GM12872 (cell line): ENCODE measurements around the gene MCF2L2.

Source experiments
- TF ChIP-seq, protein P1 (sequence below): IDR thresholded peaks from 3 replicates; pipeline ENCODE4 v1.5.1; 2011; ENCODE audit warnings: low read depth, mild to moderate bottlenecking, low read length, moderate library complexity; ENCODE audit not compliant: insufficient read depth

MCF2L2 gene

DNA sequence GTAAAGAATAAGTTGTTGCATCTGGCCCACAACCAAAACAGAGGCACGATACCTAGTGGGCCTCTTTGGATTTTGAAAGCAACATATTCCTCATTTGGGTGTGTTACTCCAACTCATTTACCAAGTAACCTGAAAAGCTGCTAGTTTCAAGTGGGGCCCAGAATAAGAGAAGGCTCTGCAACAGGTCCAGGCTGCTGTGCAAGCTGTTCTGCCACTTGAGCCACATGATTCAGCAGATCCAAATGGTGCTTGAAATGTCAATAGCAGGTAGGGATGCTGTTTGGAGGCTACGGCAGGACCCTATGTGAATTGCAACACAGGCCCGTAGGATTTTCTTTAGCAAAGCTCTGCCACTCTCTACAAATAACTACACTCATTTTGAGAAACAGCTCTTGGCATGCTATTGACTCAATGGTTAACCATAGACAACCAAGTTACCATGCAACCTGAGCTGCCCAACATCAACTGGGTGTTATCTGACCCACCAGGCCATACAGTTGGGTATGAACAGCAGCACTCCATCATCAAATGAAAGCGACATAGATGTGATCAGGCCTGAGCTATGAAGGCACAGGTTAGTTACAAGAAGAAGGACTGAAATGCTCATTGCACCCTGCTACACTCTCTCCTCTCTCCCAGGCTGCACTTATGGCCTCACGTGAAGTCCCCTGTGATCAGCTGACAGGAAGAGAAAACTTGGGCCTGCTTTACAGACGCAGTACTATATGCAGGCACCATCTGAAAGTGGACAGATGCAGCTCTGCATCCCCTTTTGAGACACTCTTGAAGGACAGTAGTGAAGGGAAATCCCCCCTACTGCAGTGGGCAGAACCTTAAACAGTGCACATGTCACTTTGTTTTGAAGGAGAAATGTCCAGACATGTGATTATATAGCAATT, 9.5 kb upstream of the MCF2L2 start:
- TF ChIP-seq, protein P1, sequence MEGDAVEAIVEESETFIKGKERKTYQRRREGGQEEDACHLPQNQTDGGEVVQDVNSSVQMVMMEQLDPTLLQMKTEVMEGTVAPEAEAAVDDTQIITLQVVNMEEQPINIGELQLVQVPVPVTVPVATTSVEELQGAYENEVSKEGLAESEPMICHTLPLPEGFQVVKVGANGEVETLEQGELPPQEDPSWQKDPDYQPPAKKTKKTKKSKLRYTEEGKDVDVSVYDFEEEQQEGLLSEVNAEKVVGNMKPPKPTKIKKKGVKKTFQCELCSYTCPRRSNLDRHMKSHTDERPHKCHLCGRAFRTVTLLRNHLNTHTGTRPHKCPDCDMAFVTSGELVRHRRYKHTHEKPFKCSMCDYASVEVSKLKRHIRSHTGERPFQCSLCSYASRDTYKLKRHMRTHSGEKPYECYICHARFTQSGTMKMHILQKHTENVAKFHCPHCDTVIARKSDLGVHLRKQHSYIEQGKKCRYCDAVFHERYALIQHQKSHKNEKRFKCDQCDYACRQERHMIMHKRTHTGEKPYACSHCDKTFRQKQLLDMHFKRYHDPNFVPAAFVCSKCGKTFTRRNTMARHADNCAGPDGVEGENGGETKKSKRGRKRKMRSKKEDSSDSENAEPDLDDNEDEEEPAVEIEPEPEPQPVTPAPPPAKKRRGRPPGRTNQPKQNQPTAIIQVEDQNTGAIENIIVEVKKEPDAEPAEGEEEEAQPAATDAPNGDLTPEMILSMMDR: no peak

DNA sequence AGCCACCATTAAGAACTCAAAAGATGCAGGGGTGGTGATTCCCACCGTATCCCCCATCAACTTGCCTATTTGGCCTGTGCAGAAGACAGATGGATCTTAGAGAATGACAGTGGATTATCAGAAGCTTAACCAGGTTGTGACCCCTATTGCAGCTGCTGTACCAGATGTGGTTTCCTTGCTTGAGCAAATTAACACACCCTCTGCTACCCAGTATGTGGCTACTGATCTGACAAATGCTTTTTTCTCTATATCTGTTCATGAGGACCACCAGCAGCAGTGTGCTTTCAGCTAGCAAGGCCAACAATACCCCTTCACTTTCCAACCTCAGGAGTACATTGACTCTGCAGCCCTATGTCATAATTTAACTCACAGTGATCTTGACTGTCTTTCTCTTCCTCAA, 8.6 kb upstream of the MCF2L2 start:
- TF ChIP-seq, protein P1: no peak

DNA sequence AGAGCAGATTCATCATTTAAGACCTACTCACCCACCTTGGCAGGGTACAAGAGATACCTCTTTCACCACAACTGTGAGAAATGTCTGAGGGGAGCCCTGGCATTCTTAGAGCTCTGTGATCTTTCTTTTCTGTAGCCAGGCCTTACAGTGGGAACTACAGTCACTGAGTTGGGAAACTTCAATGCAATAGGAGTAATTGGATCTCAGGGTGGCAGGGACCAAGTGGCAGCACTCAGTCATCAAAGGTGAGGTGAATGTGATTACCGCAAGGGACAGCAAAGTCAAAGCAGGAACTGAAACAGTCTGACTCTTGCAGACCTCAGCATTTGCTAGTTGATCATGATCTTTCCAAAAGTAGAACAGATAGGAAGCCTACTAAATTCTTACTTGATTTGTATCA, 7.2 kb upstream of the MCF2L2 start:
- TF ChIP-seq, protein P1: 0 out of 3 replicates have a peak, but pooled peaks have one; percentile 21

DNA sequence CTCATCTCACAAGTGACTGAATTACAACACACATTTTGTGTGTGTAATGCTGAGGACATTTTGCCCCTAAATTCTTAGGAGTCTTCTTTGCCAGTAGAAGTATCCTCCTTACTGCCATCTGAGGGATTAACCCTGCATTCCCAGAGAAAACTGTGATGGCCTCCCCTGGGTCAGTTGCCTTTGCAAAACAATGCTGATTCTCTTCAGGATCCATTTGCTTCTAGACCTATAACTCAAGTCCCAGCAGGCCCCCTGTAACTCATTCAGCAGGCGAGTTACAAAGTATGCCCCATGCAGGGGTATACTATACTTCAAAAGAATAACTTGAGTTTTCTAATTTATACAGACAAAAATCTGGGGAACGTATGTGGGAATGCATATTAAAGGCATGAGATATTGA, 6.6 kb upstream of the MCF2L2 start:
- TF ChIP-seq, protein P1: no peak

DNA sequence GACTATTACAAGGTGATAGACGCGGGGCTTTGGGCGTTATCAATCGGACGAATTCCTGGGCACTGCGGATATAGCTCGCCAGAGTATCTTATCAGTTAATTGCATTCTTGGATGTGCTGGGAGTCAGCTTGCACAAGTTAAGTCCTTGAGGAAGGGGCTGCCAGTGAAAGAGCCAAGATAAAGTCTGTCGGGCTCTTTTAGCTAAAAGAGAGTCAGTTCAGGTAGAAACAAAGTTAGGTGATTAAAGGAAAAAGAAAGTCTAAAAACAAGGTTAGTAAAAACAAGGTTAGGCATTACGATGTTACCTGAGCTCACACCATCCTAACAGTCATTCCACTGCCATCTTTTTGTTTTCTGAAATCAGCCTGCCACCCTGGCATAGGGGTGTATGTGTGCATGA, 6.1 kb upstream of the MCF2L2 start:
- TF ChIP-seq, protein P1: no peak

DNA sequence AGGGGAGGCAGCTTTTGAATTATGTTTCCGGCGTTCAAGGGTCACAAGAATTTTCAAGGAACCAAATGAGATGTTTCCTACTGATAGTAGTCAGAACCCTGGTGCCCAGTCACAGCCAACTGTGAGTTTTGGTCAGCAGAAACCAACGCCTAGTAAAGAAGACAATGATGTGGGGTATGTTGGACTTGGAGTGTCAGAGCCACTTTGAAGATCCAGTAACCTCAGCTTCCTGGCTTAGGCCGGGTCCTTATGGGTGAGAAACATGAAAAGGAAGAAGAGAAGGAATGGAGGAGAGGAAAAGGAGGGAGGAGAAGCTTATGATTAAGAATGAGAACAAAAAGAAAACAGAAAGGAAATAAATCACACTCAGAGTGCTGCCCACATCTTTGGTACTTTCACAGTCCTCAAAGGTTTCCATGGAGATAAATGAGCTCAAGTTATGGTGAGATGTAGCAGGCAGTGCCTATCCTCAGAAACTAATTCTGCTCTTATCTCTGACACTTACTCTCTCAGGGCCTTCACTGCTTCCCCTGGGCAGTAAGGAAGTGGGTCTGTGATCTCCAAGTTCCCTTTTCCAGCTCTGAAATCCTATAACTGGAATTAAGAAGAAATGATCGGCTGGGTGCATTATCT, 2.0 kb upstream of the MCF2L2 start:
- TF ChIP-seq, protein P1: no peak

DNA sequence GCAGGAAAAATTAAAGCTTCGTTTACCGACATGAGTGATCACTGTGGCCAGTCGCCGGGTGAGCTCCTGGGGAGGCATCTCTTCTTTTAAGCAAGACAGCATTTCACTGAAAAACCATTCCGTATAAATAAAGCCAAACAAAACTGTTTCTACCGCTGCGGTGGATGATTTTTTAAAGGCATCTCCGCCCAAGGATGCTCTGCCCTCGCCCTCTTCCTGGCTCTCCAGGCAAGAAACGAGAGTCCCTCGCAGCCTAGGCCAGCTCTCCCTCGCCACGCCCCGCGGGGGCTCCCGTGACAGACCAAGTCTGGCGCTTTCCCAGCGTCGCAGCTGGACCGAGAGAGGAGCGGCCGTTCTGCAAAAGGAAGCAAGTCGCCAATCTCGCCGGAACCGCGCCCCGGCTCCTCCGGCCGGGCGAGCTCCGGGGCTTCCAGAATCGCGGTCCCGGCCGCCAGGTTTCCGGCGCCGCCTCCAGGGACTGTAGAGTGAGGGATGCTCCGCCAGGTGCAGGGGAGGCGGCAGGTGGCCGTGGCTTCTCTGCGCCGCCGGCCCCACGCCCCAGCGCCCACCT, 458 bp downstream of the MCF2L2 start:
- TF ChIP-seq, protein P1: no peak
